CMK (cell line): ENCODE data around the gene ARHGEF4.
"Not testable (repeated sequence)": the region's sequence is repeated elsewhere in the genome, so short reads cannot be mapped to it uniquely, and the experiment has no call there.

Experiments used
- DNase-seq: peaks from one replicate; pipeline ENCODE4 v3.0.0-alpha.2; 2010; ENCODE audit warnings: low read depth

ARHGEF4 gene

DNA sequence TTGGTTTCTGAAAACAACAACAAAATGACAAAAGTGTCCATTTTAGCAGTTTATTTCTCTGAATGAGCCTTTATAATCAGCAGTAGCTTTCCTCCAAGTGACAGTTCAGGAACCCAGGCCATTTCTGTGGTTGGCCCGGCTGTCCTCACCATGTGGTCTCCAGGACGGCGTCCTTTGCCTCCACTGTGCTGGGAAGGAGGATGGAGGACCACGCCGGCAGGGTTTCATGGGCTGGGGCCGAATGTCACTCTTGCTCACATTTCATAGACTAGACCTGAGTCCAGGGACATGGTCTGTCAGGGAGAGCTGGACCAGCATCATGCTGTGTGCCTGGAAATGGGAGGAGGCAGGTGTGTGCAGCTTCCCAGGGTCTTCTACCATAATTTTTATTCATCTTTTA is 50.9 kb downstream of the ARHGEF4 start:
- no peak for DNase-seq

DNA sequence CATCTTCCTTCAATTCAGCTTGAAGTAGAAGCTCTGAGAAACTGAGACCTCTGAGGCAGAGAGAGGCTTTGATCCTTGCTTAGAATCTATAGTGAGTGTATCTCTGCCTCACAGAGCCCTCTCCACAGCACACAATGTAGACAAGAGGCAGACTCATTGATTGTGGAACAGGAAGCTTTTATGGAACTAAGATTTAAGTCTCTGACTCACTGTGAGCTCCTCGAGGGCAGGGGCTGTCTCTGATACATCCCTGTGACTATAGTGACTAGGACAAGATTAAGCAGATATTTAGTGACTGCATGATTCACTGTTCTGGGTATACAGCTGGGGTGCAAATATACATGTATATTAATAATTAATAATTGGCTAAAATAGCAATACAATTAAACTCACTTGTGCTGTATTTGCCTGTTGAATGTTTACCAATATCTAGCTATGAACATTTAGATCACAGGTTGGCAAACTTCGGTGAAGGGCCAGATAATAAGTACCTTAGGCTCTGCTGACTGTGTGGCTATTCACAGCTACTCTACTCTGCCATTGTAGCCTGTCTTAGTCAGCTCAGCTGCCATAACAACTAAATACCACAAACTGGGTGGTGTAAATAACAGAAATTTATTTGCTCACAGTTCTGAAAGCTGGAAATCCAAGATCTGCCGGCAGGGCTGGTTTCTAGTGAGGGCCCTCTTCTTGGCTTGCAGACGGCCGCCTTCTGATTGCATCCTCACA is 54.4 kb downstream of the ARHGEF4 start:
- no peak for DNase-seq

DNA sequence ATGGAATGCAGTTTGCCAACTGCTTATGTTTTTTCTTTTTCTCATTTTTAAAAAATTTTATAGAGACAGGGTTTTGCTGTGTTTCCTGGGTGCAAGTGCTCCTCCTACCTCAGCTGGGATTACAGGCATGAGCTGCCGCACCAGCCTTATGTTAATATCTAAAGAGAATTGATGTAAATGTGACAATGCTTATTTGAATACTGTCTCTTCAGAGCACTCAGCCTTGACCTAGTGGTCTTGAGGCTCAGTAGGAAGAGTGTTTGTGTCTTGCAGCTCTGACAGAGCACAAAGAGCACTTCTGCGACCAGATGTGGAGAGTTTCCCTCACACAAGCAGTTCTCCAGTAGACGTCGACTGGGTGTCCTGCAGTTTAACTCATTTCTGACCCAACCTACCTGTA is 55.3 kb downstream of the ARHGEF4 start:
- DNase-seq = no peak

DNA sequence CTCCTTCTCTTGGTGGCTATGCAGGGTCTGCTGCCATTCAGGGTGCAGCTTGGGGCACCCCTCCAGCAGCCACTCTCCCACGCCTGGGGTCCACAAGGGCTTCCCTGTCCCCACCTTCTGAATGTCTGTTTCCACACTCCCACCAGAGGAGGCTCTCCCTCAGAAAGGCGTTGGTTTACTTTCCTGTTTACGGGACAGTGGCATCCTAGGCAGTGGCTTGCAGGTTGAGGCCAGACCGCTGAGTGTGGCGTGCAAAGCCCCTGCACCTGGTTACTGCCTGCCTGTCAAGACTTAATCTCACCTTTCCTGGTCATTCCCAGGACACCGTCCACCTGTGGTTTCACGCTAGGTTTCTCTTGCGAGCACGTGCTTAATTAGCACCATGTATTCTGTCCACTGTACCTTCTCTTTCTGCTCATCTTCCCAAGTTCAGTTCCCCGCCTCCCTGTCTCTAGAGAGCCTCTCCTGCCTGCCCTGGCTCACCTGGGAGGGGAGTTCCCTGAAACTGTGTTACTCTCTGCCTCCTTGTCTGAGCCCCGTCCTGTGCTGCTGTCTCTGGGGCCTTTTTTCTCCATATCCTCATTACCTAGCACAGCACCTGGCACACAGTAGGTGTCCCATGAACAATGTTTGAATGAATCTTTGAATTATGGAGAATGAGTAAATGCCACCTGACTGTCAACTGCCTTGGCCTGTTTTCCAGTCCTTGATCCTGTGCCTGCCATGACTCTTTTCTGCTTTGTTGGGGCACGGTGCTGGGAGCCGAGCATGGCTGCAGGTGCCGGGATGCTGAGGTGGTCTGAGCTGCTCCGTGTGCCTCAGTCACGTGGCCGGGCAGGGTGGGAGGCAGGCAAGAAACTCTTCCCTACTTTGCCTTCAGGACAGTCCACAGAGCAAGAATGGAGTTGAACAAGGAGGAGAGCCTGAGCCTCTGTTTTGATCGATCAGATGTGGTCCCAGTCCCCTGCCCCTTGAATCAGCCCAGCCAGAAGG is 56.4 kb downstream of the ARHGEF4 start:
- no peak for DNase-seq

DNA sequence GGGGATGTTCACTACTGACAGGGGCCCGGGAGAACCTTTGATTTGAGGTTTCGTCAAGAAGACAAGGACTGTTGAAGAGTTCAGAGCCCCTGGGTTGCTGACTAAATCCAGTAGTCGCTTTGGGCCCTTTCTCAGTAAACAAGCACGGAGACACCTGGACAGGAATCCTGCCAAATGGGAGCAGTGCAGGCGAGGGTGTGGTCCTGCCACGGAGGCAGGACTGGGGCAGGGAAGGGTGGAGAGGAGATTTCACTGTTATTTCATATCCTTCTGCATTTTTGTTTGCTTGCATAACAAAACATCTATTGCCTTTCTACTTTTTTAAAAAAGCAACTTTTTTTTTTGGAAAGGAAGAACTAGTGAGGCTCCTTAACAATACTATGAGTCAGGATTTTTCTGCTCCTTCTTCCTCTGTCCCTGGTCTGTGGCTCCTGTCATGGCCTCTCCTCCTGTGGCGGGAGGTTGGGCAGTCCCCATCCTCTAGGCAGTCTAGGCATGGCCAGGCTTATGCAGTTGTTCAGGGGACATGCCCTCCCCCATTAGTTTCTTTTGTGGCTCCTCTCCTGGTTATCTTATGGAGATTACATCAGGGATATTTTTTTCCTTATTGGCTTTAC is 57.7 kb downstream of the ARHGEF4 start:
- no peak for DNase-seq

DNA sequence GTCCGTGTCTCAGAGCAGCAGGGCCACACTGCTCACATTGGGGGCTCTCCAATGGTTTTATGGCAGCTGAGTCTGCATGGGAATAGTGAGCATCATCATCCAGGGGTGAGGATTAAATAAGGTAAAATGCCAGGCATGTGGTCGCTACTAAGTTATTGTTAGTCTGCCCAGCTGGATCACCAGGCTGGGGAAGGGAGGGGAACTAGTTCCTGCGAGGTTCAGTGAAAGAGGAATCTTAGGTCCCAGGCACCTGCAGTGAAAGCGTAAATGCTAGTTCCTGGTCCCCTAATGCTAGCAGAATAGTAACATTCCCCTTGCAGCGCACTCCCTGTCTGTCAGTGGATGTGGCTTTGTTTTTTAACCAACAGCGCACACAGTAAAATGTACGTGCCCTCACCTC is 60.1 kb downstream of the ARHGEF4 start:
- DNase-seq = no peak

DNA sequence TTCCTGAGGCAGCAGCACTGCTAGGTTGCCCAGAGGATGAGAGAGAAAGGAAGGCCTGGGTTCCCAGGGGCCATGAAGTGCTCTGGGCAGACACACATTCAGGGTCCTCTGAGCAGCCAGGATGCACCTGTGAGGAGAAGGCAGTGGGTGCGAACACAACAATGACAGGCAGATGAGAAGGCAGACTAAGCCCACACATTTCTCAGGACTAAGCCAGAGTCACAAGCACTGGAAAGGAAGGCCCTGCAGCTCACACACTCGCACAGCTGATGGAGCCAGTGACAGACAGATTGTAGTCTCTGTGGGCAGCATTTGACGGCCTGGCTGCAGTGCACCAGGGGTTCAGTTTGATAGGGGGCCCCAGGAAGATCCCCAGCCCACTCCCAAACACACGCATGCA is 61.8 kb downstream of the ARHGEF4 start:
- DNase-seq = no peak

DNA sequence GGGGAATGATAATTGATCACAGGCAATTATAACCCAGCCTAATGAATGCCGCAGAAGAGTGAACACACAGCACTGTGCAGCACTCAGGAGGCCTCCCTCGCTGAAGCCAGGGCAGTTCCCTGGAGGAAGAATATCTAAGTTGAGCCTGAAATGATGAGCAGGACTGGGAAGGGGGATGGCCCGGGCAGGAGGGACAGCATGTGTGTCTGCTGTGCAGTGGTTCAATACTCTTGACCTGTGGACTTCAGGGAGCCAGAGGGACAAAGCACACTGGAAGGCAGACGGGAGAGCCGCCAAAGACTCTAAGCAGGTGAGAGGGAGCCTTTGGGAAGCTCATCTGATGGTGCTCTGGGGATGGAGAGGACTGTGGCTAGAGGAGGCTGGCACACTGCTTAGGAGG is 62.6 kb downstream of the ARHGEF4 start:
- no peak for DNase-seq

DNA sequence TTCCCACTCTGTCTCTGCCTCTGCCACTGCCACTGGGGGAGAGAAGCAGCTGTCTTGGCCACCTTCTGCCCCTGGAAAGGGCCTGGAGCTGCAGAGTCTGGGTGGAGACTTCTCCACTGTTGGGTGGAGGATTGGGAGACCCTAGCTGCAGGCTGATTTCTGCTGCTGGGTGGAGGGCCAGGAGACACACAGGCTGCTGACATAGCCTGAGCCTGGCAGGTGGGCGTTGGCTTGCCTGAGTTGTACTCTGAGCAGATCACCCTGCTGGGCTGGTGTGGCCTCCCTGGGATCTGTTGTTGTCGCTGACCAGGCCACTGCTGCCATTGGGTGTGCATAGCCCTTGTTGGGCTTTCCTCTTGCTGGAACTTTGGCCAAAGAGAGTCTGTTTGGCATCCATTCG is 64.3 kb downstream of the ARHGEF4 start:
- DNase-seq = no peak

DNA sequence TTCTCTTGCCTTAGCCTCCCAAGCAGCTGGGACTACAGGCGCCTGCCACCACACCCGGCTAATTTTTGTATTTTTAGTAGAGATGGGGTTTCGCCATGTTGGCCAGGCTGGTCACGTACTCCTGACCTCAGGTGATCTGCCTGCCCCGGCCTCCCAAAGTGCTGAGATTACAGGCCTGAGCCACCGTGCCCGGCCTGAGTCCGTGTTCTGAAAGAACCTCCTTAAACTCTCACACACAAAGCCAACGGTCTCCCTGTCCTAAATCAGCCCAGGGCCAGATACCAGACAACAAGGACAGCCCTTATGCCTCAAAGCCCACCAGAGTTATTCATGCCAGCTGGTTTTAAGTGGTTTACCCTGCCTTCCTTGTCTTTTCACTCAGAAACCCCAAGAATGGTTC is 64.9 kb downstream of the ARHGEF4 start:
- DNase-seq = not testable (repeated sequence)

DNA sequence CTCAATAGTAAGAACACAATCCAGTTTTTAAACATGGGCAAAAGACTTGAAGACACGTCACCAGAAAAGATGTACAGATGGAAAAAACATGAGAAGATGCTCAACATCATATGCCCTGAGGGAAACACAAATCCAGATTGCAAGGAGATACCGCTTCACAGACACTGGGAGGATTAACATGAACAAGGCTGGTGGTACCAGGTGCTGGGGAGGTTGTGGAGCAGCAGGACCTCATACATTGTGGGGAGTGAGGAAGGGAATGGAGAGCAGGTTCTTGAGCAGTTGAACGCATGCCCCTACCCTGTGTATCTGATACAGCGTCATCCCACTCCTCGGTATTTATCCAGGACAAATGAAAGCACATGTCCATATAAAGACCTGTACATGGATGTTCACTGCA is 72.1 kb downstream of the ARHGEF4 start:
- no peak for DNase-seq

DNA sequence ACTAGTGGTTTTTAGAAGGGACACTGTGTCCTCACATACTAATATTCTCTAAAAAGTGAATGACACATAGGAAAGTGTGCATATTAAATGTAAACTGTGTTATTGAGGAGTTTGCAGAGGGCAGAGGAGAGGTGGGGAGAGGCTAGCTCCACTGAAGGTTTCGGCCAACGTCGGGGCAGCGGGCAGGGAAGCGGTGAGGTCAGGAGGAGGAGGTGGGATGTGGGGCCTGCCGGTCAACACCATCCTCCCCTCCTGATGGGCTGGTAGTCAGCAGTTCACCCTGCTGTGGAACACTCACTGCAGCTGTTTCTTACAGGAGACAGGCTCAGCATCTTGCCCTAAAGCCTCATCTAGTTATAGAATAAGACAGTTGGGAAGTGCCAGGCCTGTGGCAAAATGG is 74.2 kb downstream of the ARHGEF4 start:
- DNase-seq = no peak

DNA sequence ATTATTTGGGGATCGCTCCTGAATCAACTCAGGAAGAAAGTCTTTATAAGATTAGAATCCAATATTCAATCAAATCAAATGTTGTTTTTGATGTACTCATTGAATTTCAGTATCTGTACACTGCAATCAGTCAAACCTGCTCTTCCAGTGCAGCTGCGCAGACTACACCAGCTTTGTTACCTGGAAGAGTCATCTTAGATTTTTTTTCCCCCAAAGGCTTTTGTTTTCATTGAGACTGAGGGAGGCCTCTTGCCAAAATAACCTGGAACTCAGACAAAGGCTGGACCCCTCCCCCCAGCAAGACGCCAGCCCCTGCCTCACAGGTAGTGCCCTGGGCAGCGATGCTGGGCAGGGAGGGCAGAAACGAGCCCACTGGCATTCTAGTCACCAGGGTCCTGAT is 74.8 kb downstream of the ARHGEF4 start:
- no peak for DNase-seq

DNA sequence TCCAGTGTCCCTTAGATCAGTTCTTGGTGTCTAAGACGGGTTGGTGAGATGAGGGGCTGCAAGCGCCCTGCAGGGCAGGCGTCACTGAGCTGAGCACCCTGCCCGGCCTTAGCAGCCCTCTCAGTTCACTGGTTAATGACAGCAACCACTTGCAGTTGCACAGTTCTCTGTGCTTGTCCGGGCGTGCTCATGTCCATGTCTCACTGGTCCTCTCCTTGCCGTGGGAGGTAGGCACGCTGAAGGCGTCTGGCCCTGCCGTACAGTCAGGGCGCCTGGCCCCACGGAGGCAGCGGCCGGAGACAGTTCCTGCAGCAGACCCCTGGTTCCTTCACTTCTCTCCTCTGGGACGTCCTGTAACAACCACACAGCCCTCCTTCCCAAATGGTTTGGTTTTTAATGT is 75.3 kb downstream of the ARHGEF4 start:
- DNase-seq = no peak

DNA sequence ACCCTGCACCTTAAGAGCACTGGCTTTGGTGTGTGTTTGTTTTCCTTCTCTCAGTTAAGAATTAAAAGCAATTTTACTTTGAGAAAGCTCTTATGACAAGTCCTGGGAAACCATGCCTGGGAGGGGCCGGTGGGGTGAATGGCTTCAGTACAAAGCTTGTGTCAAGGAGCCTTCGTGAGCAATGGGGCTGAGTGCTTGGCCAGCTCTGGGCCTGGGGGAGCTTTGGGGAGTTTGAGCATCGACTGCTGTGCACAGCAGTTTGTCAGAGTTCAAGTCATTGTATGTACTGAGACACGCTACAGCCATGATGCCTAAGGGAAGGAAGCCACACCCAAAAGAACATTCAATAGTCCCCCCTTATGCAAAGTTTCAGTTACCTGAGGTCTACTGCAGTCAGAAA is 75.8 kb downstream of the ARHGEF4 start:
- no peak for DNase-seq

DNA sequence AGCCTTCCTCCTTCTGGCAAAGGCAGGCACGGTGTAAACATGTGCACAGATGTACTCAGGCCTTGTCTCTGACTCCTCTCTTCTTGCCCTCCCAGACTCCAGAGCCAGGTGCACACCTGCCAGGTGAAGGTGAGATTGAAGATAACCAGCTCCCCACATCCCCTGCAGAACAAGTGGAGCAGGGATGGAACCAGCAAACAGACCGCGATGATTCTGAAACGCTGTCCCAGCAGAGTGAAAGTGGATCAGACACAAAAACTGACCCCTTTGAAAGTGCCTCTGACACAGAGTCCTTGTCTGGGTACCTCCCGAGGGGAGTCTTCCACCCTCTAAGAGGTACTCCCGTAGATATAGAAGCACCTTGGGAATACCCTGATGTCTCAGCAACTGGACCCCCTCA is 77.2 kb downstream of the ARHGEF4 start:
- DNase-seq = no peak

DNA sequence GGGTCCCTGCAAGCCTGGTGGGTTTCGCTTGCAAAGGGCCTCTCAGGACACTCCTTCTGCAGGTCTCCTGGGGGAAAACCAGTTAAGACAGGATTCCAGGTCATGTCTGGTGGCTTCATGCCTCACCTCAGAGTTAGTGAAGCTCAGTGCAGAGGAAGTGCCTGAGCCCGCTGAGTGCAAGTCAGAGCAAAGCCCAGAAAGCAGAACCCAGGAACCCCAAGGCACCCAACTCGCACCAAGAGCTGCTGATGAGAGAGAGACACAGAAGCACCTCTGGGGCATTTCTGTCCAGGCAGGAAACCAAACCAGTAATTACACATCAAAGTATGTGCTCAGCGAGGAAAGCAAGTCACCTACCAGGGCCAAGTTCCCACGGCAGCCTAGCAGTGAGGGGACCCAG is 78.4 kb downstream of the ARHGEF4 start:
- DNase-seq = no peak

DNA sequence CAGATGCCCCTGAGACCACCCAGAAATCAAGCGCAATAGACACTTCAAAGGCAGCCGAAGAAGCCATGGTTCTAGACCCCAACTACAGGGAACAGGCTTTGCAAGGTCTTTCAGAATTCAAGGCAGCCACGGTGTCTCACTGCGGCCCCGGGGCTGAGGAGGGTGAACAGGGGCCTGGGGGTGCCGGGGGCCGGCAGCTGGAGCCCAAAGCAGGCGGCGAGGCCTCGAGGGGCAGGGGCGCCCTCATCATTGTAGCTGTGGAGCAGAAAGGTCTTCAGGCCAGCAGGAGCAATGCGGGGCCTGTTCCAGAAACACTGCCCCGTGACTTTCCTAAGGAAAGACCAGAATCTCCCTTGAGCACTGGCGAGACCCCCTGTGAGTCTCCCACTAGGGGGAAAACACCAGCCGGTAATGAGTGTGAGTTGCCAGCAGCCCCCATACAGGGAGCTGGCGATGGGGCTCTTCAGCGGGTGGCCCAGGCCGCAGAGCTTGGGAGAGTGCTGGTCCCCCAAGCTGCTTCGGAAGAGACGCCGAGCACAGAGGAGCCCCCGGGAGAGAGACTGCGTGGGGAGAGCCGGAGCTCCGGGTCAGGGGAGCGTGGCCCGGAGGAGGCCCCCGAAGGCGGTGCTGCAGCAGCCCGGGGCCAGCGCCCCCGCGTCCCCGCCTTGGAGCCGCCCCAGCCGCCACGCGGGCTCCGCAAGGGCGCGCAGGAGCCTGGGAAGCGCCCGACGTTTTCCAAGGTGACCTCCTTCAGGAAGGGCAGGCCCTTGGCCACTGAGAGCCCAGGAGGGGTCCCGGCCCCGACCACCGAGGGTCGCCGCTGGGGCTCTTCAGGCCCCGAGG is 79.1 kb downstream of the ARHGEF4 start:
- no peak for DNase-seq

DNA sequence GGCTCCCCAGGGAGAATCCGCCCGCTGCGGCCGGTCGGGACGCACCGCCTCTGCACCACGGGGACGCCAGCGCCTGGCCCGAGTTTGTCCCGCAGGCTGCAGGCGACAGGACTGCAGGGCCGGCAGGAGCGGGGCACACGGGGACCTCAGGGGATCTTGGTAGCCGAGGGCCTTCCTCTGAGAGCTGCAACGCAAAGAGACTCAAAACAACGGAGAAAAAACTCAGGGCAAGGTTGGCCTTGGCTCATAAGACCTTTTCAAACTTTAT is 79.7 kb downstream of the ARHGEF4 start:
- DNase-seq = no peak

DNA sequence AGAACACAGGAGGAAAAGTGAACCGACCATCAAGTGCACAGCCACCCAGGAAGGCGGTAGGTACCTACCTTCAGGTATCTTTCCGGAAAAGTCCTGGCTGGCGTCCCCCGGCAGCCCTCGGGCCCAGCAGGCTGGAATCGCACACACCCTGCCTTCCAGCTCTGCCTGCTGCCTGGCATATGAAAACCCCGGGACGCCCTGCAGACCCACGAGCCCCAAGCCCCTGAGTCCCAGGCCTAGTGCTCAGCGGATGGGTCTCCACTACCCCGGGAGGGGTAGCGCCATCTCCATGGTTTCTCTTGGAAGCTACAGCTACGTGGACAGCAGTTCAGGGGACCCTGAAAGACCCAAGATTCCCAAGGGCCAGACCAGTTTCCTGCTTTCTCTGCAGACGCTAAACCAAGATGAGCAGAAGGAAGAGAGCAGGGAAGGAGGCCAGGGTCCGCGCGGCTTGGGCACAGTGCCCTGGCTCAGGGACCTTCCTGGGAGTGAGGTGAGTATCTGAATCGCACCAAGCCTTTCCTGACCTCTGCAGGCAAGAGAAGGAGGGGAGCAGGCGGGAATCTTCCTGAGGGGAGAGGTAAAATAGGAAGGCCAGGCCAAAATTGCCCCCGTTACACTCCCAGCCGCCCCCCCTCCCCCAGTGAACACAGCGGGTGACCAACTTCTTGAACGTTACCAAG is 80.4 kb downstream of the ARHGEF4 start:
- DNase-seq = no peak

DNA sequence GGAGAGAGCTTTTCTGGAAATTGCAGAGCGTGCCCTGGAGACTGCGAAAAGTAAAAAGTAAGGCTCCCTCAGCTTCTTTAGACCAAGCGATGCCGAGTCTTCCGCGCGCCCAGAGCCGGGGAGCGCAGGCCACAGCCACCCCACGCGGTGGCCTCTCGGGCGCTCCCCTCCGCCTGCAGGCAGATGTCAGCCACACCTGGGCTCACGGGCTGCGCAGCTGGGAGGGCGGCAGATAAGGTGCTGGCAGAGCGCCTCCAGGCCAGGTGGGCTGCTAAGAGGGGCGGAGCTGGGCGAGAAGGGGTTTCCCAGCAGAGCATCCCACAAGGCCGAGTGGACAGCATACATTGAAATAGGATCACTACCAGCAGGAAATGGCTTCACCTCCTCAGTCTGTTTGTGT is 81.7 kb downstream of the ARHGEF4 start:
- DNase-seq = no peak
